Activated naive CD4-positive, alpha-beta T cell (primary cell): ENCODE results near the gene TSPAN9.

Experiments
- DNase-seq, 4 experiments: peaks; one replicate each; lab custom pipeline; 2025; lab: John Stamatoyannopoulos, UW

The TSPAN9 gene

GRCh38 chr12:3277306-3277943 is 200.2 kb downstream of the TSPAN9 start:
- DNase-seq, result no peak

GRCh38 chr12:3278681-3279414 is 201.7 kb downstream of the TSPAN9 start:
- DNase-seq, result no peak

- DNase-seq, result no peak
Measured at GRCh38 chr12:3279415-3279780, 202.2 kb downstream of the TSPAN9 start.

- no peak for DNase-seq
Measured at GRCh38 chr12:3279832-3280231, 202.7 kb downstream of the TSPAN9 start.

GRCh38 chr12:3280967-3281366 is 203.8 kb downstream of the TSPAN9 start:
- no peak for DNase-seq

GRCh38 chr12:3281588-3282383 is 204.6 kb downstream of the TSPAN9 start:
- DNase-seq, result no peak

GRCh38 chr12:3282384-3282670 is 205.1 kb downstream of the TSPAN9 start:
- DNase-seq, result no peak

GRCh38 chr12:3283137-3283680 is 206.0 kb downstream of the TSPAN9 start:
- DNase-seq, result no peak

GRCh38 chr12:3284405-3284804 is 207.2 kb downstream of the TSPAN9 start:
- no peak for DNase-seq

GRCh38 chr12:3285570-3285969 is 208.4 kb downstream of the TSPAN9 start:
- DNase-seq, result no peak

GRCh38 chr12:3288690-3289089 is 211.5 kb downstream of the TSPAN9 start:
- DNase-seq, result no peak

GRCh38 chr12:3289702-3290101 is 212.5 kb downstream of the TSPAN9 start:
- no peak for DNase-seq

GRCh38 chr12:3291939-3292338 is 214.8 kb downstream of the TSPAN9 start:
- DNase-seq, result no peak

- DNase-seq, result no peak
Measured at GRCh38 chr12:3292677-3293412, 215.7 kb downstream of the TSPAN9 start.

- DNase-seq, result no peak
Measured at GRCh38 chr12:3293446-3294161, 216.4 kb downstream of the TSPAN9 start.

GRCh38 chr12:3294481-3294911 is 217.3 kb downstream of the TSPAN9 start:
- no peak for DNase-seq

- DNase-seq, result no peak
Measured at GRCh38 chr12:3295225-3295624, 218.0 kb downstream of the TSPAN9 start.

GRCh38 chr12:3295646-3296408 is 218.6 kb downstream of the TSPAN9 start:
- no peak for DNase-seq

GRCh38 chr12:3296409-3296701 is 219.2 kb downstream of the TSPAN9 start:
- no peak for DNase-seq

GRCh38 chr12:3298603-3299002 is 221.4 kb downstream of the TSPAN9 start:
- DNase-seq, result no peak
